HG03025 (cell line): ENCODE results near the gene IFNA5.
A peak's percentile ranks its signal among the peaks of the same experiment; 100 is the strongest.

Source experiments
- ATAC-seq: cut with Tn5 transposase; IDR thresholded peaks from one replicate; pipeline ENCODE4 v1.9.1; 2021; ENCODE audit warnings: mild to moderate bottlenecking, moderate library complexity; ENCODE audit not compliant: unreplicated experiment, low FRiP score

Gene IFNA5

DNA sequence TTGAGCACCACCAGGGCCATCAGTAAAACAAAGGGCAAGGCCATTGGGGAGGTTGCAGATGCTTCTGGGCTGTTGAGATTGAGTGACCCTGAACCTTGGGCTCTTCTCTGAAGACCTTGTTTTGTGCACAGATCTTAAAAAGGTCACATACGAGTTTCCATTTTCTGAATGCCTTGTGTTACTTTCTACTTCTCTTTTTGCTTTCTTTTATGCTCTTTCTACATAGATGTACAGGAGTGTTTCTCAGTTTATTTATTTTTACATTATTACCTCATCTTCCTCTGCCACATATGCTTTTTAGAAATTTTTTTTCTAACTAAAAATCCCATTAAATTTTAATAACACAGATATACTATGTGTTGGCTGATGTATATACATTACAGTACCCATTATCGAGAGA lies at the start of gene IFNA5:
Gene IFNA5, minus strand, starts transcription at position 101 of the 400 bp plus-strand sequence. Its CDS starts 57 bp downstream, at position 44.
- no peak for ATAC-seq

DNA sequence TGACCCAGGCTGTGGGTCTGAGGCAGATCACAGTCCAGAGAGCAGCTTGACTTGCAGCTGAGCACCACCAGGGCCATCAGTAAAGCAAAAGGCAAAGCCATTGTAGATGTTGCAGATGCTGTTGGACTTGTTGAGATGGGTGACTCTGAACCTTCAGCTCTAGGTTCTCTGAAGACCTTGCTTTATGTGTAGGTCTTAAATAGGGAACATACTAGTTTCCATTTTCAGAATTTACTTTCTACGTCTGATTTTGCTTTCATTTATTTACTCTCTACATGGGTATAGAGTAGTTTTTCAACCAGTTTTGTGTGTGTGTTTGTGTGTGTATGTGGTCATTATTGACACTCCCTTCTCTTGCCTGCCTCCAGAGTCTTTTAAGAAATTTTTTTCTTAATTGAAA lies 45.7 kb upstream of the IFNA5 start, which contains the start of gene IFNA6:
Gene IFNA6, minus strand, starts transcription at position 101 of the 400 bp plus-strand sequence. Its CDS starts 0 bp downstream, at position 101.
- peak; percentile 79 for ATAC-seq

DNA sequence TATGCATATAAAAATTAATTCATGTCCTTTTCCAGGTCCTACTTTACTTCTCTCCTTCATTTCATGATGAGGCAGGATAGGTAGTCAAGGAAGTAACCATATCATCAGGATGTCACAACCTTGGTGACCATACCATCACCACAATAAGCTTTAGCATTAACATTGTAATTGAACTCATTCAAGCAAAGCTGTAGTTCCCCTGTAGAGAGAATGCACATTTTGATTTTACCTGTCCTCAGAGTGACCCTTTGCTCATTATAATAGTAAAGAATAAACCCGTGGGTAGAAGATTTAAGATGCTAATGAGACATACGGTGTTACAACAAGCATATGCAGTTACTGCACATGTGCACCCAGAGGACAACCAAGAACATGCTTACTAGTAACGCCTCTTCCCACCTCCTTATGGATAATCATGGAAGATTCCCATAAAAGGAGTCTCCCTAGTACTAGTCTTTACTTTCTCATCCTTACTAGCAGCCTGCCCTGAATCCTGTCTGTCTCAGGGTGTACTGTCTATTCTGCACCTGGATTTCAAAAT lies 43.4 kb upstream of the IFNA5 start:
- no peak for ATAC-seq

DNA sequence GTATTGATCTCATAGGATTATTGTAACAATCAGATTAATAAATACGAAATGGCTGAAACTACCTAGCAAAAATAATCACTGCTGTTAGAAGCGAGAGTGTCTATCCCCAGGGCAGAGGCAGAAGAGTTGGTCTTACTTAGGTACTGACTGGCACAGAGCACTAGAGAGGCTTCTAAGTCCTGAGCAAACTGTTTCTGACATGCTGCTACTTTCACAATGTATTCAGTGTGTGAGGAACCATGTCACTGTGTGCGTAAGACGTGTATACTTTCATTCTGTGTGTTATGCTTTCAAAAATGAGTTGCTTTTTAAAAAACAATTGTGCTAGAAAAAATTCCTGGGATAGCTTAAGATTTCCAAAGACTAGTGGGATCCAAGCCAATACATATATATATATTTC lies 35.6 kb upstream of the IFNA5 start:
- no peak for ATAC-seq

DNA sequence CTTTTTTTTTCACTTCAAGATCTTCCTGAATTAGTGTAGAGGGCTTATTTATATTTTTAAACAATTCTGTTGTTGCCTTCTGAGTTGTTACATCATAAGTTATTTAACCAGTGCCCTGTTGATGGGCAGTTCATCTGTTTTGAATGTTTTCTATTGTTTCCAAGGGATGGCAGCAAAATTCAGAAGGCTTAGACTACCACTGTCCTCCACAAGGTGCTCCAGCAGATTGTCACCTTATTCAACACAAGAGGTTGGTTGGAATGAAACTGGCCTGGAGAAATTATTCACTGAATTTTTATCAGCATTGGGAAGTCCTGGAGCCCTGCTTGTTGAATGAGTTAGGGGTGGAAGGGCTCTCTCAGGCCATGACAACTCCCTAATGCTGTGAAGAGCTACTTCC lies 31.3 kb upstream of the IFNA5 start:
- no peak for ATAC-seq

DNA sequence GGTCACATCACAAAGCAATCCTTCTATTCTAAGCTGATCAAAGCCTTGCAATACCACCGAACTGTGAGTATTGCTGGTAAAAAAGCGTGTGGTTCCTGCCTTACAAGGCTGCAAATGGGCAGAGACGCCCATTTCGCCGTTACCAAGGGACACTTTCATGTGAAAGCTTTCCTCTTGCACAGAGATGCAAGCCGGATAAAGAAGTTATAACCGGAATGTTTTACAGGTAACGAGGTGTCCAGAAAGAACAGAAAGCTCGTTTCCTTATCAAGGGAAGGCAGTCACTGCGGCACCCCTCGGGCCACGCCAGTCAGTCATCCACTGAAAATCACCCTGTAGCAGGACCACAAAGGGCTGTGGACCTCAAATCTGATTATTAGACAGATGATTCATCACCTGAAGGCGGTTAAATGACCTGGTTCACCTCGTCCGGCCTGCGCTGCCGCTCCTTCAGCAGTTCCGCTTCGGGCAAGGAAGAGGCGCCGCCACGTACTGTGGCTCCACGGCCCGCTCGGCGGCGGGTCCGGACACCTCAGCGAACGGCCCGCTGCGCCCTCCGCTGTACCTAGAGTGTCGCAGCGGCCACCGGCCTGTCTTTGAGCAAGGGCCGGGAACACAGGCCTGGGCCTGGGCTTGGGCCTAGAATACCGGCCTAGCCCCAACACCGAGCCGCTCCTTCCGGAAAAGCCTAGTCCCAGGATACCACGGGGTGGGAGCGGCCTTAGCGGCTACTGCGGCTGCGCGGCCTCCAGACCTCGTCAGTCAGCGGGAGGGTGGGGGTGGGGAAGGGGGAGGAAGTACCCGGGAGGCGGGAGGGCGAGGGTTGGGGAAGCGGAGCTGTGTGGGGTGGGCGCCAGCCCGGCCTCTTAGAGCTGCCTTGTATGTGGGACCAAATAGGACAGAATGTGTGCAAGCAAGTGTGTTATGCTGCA lies 29.9 kb upstream of the IFNA5 start, which contains the start of gene KLHL9:
Gene KLHL9, minus strand, starts transcription at position 704 of the 932 bp plus-strand sequence. Its CDS starts 545 bp downstream, at position 159.
- peak; percentile 94 for ATAC-seq

DNA sequence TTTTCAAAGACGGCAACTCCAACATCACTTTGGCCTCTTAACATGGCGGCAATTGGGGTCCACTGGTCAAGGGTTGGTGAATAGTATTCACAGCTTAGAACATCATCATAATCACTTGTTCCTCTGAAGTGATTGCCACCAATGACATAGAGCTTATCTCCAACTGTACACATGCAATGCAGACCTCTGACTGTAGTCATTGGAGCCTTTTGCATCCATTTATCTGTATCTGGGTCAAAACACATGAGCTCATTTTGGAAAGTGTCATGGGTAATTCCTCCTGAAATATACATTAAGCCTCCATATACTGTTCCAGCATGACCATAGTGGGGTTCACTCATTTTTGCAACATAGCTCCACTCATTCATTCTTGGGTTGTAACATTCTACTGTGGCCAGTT lies 28.1 kb upstream of the IFNA5 start:
- no peak for ATAC-seq

DNA sequence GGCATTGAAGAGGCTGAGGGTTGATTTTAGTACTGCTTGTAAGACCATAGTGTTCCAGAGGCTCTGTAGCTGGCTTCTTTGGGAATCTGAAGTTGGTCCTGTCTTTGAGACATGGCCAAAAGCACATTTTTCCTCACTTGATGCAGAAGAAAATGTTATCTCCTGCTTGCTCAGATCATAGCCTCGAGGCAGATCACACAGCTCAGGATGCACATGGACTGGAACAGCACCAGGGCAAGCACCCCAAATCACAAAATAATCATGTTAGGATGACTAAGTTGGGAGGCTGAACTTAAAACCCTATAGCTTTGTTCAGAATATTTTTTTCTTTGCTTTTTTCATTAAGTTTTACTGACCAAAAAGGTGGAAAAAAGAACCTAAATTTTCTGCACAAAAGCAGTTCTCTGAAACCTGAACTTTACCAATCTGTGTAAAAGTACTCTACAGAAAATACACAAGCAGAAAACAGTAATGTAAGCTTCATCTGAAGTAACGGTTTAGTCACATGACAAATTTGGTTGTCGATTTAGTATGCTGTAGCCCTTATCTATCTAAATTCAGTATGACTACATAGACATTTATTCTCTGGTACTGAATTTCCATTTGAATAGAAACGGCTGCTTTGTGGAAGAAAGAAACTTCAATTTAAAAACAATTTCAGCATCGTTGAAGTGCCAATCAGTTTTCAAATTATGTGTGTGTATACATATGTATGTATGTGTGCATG lies 26.7 kb upstream of the IFNA5 start:
- ATAC-seq = no peak

DNA sequence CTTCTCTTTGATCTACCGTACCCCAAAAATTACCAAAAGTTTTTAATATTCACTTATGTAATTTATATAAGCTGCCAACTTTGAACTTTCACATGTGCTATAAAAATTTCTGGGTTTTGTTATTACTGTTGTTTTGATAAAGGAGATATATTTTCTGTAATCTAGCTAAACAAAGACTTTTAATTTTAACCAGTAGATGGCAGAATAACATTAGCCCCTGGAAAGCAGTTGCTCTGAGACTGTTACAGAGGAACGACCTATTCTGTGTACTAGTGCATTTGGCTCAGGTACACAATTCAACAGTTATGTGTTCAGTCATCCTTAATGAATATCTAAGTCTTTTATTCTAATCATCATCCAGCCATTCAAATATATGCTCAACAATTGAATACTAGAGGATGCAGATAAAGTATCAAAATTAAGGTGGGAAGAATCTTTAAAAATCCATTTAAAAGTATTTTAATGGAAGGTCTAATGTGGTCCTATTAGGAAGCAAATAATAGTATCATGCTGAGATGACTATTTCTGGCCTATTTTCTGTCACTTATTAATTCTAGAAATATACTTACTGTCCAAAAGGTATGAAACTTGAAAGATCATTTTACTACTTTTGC lies 21.5 kb upstream of the IFNA5 start:
- peak; percentile 77 for ATAC-seq

DNA sequence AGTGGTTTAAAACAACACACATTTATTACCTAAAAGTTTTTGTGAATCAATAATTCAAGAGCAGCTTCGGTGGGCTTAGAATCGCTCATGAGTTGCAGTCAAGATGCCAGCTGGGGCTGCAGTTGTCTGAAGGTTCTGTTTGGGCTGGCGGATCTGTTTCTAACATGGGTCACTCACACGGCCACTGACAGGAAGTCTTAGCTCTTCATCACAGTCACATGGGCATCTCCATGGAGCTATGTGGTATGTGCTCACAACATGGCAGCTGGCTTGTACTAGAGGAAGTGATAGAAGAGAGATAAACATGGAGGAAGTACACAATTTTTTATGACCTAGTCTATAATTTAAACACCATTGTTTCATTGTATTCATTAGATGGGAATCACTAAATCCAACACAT lies 18.9 kb upstream of the IFNA5 start:
- no peak for ATAC-seq

DNA sequence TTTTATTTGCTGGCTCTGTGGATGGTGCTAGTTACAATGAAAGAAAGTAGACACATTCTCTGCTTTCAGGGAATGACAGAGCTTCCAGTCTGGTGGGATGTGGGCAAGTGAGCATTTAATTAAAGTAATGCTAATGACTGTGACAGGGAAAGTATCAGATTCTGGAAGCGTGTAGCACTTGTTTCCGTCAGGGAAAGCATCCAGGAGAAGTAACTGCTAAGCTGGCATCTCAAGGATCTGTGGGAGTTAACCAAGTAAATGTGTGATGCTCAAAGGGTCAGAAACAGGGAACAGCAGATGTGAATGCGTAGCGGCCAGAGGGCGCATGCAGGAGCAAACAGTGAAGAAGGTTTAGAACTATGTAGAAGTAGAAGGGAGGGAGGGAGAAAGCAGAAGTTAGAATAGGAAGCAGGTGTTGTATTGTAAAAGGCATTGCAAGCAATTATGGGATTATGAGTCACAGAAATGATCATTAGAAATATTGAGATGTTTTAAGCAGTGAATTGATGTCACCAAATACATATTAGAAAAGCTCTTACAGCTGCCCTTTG lies 17.9 kb upstream of the IFNA5 start:
- no peak for ATAC-seq

DNA sequence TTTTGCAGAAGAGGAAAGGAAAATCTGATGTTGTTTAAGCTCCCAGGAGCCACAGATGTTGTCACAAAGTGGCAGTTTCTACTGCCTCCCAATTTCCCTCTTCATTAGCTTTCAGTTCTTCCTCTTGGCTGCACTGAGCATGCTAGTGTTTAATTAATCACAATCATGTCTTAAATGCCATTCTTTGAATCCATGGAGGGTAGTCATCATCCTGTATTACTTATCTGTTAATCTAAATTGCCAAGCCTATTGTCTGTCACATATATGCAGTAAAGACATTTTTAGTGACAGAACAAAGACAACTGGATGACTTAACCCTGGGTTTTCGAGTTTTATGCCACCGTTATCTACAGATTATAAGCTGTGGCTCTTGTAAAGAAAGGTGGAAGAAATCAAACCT lies 15.4 kb upstream of the IFNA5 start:
- ATAC-seq = no peak

DNA sequence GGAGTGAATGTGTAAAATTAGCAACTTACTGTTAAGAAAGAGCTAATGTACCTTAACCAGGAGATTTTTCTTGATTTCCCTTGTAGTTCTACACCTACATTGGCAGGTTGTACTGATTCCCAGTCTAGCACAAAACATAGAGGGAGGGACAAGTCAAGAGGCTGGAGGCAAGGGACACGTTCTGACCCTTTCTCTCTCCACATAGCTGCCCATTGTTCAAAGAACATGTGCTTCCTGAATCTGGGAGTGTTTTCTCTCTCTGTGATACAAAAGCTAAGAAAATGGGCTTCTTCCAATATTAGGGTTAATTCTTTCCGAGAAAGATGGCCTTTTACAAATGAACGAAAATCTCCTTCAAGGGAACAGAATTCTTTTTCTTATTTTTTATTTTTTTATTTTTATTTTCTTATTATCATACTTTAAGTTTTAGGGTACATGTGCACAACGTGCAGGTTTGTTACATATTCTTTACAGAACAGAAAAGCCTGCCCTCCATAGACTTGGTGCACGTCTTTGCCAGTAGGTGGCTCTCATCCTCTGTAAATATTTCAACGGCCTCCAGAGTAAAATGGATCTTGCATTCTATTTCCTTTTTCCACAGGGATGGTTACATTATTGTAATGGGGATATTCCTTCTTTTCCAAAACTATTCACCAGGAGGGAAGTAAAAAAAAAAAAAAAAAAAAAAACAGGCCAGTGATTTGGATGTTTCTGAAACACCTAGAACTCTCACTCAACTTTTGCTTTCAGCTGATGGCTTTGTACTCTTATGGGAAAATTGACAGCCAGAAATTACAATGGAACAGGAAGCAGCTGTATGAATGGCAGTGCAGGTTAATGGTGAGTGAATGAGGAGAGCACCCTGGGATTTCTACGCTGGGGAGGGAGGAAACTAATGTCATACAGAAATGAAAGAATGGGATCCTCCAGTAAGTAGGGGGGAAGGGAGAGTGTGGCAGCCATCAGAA lies 13.1 kb upstream of the IFNA5 start:
- ATAC-seq = no peak

DNA sequence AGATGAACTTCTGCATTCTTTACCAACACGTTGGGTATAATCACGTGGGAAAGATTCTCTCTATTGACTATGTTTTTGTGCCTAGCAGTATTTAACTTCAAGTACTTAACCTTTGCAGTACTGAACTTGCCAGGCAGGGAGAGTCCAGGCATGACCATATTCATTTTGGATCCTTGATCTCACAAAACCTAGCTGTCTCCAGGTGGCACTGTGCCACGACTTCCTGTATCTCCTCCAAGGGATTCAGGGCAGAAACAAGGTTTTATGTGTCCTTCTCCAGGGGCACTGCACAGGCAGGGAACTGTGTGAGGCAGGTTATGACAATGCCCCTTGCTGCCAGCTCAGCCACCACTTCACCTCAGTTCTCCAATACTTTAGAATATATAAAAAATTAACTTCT lies 11.7 kb upstream of the IFNA5 start:
- no peak for ATAC-seq

DNA sequence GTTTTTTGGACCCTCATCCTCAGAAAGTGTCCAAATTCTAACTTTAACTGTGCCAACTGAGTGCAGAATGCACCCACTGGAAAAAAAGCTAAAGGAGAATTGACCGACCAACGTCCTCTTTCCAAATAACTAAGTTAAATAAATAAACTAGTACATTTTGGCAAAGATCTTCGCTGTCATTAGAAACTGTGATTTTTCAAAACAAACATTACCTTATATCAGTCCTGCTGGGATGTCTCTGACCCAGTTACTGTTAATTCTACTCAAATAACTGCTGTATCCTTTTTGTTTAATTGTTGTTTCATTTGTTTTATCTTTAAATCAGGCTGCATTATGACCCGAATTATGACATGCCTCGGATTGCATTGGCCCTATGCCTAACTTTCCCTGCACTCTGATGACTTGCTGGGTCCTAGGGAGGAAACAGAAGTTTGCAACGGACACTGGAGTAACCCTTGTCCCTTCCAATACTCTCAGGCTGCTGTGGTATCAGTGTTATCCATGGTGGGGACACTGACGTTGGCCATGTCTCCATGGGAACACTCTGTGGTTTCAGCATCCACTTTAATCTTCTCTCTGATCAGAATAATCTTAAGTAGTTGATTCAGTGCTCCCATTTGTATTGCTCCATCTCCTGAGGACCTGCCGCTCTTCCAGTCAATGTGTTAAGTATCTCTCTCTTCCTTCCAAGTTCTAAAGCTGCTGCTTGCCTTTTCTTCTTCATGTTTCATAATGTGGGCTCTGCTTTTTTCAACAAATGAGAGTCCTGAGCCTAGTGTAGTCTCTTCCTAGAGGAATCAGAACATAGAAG lies 11.1 kb upstream of the IFNA5 start:
- ATAC-seq = no peak

DNA sequence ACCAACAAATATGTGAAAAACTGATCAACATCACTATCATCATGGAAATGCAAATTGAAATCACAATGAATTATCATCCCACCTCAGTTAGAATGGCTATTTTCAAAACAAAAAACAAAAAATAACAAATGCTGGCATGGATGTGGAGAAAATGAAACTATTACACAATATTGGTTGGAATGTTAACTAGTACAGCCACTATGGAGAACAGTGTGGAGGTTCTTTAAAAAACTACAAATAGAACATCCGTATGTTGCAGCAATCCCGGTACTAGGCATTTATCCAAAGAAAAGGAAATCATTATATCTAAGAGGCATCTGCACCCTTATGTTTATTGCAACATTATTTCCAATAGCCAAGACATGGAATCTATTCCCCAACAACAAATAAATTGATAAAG lies 9.0 kb upstream of the IFNA5 start:
- no peak for ATAC-seq

DNA sequence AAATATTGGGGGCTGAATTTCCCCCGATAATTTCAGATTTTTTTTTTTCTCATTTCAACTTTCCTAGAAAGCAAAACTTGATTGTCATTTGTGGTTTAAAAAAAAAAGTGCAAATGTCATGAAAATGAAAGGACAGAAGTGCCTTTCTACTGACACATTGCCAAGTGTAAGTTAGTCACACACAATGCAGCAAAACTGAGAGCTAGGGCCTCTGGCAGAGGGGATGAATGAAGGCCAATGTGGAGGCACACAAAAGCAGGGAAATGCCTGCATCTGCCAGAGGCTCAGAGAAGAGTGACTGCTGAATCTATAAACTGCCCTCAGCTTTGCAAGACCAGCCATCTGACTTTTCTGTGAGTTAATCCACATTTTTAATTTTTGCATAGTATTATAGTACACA lies 6.8 kb upstream of the IFNA5 start:
- no peak for ATAC-seq

DNA sequence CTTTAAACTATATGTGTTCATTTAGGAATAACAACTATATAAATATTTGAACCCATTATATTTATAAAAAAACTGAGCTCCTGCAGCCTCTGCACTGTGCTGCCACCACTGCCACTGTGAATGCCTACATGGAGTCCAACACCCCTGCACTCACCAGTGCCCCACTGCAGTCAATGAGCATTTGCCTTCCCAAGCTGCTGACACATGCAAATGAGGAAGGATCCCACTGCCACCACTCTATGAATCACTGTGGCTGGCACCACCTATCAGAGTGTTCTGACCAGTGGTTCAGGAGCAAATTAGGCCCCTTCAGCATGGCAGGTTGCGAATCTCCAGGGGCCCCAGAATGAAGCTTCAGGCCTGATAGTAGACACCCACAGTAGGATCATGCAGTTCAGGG lies 9.1 kb downstream of the IFNA5 start:
- no peak for ATAC-seq
